ENCODE measurements around the gene TRIM31. TPM values are rescaled to one million over a fixed set of nuclear protein-coding genes. Genes with fewer than 3 reads are reported as not detected.

TRIM31 gene
- total RNA-seq, 1 donor from 2014 or later = not detected

DNA sequence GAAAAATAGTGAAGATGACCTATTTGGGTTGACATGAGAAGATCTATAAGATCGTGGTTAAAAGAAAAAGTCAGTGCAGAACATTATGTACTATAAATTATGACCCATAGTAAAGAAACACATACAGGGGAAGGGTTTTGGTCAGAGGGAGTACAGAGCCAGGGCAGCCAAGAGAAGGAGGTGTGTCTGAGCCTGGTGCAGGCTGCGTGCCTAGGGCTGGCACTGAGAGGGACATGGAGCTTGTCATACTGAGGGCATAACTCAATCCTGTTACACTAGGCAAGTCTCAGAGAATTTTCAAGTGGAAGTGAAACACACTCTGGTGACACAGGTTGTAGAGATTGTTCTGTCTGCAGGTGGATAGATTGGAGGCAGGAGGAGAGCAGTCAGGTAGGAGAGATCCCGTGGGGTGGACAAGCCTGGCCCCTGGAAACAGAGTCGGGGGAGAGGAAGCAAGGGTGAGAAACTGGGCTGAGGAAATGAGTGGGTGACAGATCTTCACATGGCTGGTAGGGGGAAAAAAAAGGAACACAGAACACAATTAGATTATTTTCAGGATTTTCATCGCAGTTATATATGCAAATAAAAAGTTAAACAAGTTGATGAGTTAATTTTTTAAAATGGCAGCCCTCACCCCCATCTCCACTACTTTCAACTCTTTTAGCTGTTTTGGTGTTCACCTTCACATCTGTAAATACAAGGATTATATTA, 18.8 kb downstream of the TRIM31 start:
- no peak for TF ChIP-seq EZH2 (IDR thresholded peaks at IDR 0.05; ENCODE audit: insufficient read depth, low read length)
- TF ChIP-seq, protein P1, sequence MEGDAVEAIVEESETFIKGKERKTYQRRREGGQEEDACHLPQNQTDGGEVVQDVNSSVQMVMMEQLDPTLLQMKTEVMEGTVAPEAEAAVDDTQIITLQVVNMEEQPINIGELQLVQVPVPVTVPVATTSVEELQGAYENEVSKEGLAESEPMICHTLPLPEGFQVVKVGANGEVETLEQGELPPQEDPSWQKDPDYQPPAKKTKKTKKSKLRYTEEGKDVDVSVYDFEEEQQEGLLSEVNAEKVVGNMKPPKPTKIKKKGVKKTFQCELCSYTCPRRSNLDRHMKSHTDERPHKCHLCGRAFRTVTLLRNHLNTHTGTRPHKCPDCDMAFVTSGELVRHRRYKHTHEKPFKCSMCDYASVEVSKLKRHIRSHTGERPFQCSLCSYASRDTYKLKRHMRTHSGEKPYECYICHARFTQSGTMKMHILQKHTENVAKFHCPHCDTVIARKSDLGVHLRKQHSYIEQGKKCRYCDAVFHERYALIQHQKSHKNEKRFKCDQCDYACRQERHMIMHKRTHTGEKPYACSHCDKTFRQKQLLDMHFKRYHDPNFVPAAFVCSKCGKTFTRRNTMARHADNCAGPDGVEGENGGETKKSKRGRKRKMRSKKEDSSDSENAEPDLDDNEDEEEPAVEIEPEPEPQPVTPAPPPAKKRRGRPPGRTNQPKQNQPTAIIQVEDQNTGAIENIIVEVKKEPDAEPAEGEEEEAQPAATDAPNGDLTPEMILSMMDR (IDR thresholded peaks at IDR 0.05; ENCODE audit: insufficient read depth, low read depth, low read length) = no peak
- no peaks in the 10 kb centered on the region for H3K36me3 ChIP-seq (ENCODE audit: insufficient read depth, low read length)
- no peaks in the 10 kb centered on the region for H3K4me1 ChIP-seq (ENCODE audit: insufficient read depth, low read length)
- no peak overlapping the region for H3K27ac Mint-ChIP-seq (ENCODE audit: unreplicated experiment)
- no peaks in the 10 kb centered on the region for H4K20me1 ChIP-seq (ENCODE audit: insufficient read depth, low read length)
- DNase-seq (ENCODE audit: low read depth) (no peak), FAIRE-seq (no peak)
- no peaks in the 10 kb centered on the region for H3K79me2 ChIP-seq (ENCODE audit: insufficient read depth, low read length)
- H3K27ac ChIP-seq (ENCODE audit: low read depth, low read length) = no peak overlapping the region
- H3K4me2 ChIP-seq (ENCODE audit: low read length) = no peak overlapping the region
- H3K4me3 ChIP-seq (ENCODE audit: insufficient read depth, low read depth, low read length) = no peak overlapping the region
- H3K27me3 ChIP-seq (ENCODE audit: insufficient read depth, low read length) = peaks cover 54% of the 10 kb centered on the region
- peaks cover 6% of the 10 kb centered on the region for H3K4me1 Mint-ChIP-seq (ENCODE audit: low read depth, unreplicated experiment)
- H3K27me3 Mint-ChIP-seq (ENCODE audit: low read depth, unreplicated experiment) = peaks cover 76% of the 10 kb centered on the region
- no peak overlapping the region for H3K4me3 Mint-ChIP-seq (ENCODE audit: unreplicated experiment)
- no peaks in the 10 kb centered on the region for H3K36me3 Mint-ChIP-seq (ENCODE audit: low read depth, unreplicated experiment)
- H3K9me3 ChIP-seq (ENCODE audit: insufficient read depth, low read depth, low read length) = peaks cover 3% of the 10 kb centered on the region
- no peak overlapping the region for H3K9ac ChIP-seq (ENCODE audit: low read length)
- H2AFZ ChIP-seq (ENCODE audit: low read depth, low read length) = no peak overlapping the region
- H3K9me3 Mint-ChIP-seq (ENCODE audit: unreplicated experiment) = peaks cover 2% of the 10 kb centered on the region

DNA sequence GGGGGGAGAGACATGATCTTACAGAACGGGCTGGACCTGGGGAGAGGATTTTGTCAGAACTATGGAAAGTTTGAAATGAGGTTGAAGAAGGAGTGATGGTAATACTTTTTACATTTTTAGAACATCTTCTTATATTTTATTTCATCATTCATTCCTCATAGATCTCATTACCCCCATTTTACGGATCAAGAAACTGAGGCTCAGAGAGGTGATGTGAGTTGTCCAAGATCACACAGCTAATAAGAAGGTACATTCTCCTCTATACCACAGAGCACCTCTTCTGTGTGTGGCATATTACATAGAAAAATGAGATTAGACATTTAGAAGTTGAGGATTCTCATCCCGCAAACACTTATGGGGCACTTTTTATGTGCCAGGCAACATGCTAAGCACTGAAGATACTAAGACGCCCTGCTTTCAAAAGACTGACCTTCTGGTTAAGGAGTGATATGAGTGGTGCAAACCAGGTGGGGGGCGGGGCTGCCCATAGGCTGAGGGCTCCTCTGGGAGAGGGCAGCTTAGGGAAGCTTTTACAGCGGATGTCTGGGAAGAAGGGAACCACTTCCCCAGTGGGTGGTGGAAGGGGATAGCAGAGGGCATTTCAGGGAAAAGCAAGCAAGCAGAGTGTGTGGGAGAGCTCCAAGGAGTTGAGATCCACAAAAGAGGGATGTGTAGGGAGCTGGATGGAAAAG, 19.9 kb downstream of the TRIM31 start:
- FAIRE-seq = no peak

More for the DNA sequence above, 19.9 kb downstream of the TRIM31 start:
- Histone ChIP-seq H3K27me3 (ENCODE audit: insufficient read depth, low read length) (peaks cover 50% of the 10 kb centered on the region), H3K79me2 (ENCODE audit: insufficient read depth, low read length) (no peaks in the 10 kb centered on the region), H3K9ac (ENCODE audit: low read length) (no peak overlapping the region), H3K4me1 (ENCODE audit: insufficient read depth, low read length) (no peaks in the 10 kb centered on the region), H4K20me1 (ENCODE audit: insufficient read depth, low read length) (no peaks in the 10 kb centered on the region), H3K9me3 (ENCODE audit: insufficient read depth, low read depth, low read length) (peaks cover 3% of the 10 kb centered on the region), H3K36me3 (ENCODE audit: insufficient read depth, low read length) (no peaks in the 10 kb centered on the region), H2AFZ (ENCODE audit: low read depth, low read length) (no peak overlapping the region), H3K4me3 (ENCODE audit: insufficient read depth, low read depth, low read length) (no peak overlapping the region), H3K4me2 (ENCODE audit: low read length) (no peak overlapping the region), H3K27ac (ENCODE audit: low read depth, low read length) (no peak overlapping the region)
- Mint-ChIP-seq H3K27ac (ENCODE audit: unreplicated experiment) (no peak overlapping the region), H3K9me3 (ENCODE audit: unreplicated experiment) (peaks cover 2% of the 10 kb centered on the region), H3K4me1 (ENCODE audit: low read depth, unreplicated experiment) (peaks cover 6% of the 10 kb centered on the region), H3K4me3 (ENCODE audit: unreplicated experiment) (no peak overlapping the region), H3K27me3 (ENCODE audit: low read depth, unreplicated experiment) (peaks cover 70% of the 10 kb centered on the region), H3K36me3 (ENCODE audit: low read depth, unreplicated experiment) (no peaks in the 10 kb centered on the region)
- TF ChIP-seq, protein P1 (IDR thresholded peaks at IDR 0.05; ENCODE audit: insufficient read depth, low read depth, low read length) = no peak
- no peak for TF ChIP-seq EZH2 (IDR thresholded peaks at IDR 0.05; ENCODE audit: insufficient read depth, low read length)
- no peak for DNase-seq (ENCODE audit: low read depth)

All from astrocyte (in vitro differentiated cells and primary cell).